ENCODE data around the gene ABCA2.

ABCA2 gene

GRCh38 chr9:137000177-137000930 is 27.7 kb downstream of the ABCA2 start:
- DNase-seq (ENCODE audit: low read depth in 2 of 2): peak in 1 of 2 donors; percentile 47

DNA sequence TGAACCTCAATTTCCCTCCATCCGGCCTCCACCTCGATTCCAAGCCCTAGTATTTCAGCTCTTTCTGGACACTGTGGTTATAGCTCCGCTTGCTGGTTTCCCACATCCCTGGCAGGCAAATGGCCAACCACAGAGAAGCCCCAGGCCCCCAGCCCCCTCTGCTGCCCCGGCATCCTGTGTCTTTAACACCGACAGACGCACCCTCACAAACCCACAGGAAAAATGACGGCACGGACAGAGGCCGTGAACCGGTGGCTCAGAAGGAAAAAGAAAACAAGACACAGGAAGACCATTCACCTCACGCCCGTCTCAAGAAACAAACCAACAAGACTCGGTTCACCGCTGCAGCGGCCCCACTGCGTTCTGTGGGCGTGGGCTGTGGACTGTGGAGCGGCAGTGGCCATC is 30.2 kb downstream of the ABCA2 start:
- DNase-seq (ENCODE audit: low read depth in 2 of 2): no peak

DNA sequence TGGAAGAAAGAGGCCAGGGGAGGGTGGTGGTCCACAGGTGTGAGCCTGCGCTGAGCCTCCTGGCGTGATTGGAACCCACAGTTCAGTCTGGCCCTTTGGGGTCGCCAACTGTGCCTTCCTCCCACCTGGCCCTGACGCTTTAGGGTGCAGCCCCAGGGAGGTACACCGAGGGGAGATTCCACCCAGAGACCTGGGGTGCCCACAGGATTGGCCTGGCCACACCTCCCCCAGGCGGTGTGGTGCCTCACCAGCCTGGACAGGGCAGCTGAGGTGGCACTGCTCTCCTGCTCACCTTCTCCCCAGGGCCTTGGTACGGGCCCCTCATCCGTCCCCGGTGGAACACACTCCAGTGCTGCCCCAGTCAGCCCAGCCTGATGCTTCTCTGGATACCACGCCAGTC is 30.7 kb downstream of the ABCA2 start:
- DNase-seq (ENCODE audit: low read depth in 2 of 2): no peak

DNA sequence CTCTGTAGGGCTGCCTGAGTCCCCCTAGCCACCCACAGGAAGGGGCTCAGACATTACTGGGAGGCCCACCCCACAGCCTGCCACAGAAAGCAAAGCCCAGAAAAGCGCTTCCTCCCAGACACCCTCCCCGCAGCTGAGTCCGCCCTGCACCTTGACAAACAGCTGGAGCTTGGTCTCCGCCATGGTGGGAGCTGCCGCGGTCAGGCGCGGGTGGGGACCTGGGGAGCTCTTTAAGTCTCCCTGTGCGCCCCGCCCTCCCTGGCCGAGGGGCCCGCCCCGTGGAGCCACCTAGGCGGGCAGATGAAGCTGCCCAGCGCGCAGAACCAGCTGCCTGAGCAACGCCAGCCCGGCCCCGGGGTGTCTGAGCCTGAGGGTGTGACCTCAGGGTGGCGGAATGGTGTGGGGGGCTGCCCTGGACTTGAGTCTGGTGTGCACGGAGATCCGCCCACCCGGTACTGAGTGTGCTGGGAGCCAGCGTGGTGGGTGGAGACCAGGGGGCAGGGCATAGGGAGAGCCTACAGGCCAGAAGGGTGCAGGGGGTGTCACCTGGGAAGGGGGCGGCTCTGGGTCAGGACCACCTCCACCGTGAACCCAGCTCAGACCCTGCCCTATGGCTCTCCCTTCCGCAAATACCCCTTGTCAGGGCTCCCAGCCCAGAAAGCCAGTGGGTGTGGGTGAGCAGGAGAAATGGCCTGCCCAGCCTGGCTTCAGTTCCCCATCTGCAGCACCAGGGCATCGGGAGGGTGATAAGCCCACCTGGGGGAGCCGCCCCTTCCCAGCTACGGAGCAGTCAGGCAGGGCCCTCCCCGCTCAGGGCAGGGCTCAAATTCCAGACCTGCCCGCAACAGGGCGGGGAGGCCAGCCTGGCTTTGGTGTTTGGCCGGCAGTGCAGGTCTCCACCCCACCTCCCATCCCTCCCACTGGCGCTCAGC is 31.4 kb downstream of the ABCA2 start, which contains the start of gene CLIC3:
Gene CLIC3, minus strand, starts transcription at position 208 of the 932 bp plus-strand sequence. Its CDS starts 25 bp downstream, at position 183.
- peak in 1 of 2 donors; percentile 24 for DNase-seq (ENCODE audit: low read depth in 2 of 2)

GRCh38 chr9:136995772-136996311 is 32.2 kb downstream of the ABCA2 start:
- no peak for DNase-seq (ENCODE audit: low read depth in 2 of 2)

DNA sequence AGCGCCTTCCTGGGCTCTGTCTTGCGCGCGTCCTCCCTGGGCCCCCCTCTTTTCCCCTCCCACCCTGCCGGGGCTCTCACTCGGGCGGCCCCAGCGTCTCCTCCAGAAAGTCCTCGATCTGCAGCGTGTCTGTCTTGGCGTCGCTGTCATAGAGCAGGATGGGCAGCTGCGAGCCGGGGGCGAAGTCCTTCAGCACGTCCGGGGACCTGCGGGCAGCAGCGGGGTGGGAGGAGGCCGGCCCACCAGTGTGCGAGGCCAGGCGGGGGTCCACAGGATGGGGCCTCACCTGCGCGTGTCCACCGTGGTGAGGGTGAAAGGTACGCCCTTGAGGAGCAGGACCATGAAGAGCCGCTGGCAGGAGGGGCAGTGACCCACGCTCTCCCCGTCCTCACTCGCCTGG is 32.7 kb downstream of the ABCA2 start:
- no peak for DNase-seq (ENCODE audit: low read depth in 2 of 2)

GRCh38 chr9:136994888-136995230 is 33.2 kb downstream of the ABCA2 start:
- DNase-seq (ENCODE audit: low read depth in 2 of 2): no peak

- no peak for DNase-seq (ENCODE audit: low read depth in 2 of 2)
These were observed 33.7 kb downstream of the ABCA2 start for GRCh38 chr9:136994180-136994887.

DNA sequence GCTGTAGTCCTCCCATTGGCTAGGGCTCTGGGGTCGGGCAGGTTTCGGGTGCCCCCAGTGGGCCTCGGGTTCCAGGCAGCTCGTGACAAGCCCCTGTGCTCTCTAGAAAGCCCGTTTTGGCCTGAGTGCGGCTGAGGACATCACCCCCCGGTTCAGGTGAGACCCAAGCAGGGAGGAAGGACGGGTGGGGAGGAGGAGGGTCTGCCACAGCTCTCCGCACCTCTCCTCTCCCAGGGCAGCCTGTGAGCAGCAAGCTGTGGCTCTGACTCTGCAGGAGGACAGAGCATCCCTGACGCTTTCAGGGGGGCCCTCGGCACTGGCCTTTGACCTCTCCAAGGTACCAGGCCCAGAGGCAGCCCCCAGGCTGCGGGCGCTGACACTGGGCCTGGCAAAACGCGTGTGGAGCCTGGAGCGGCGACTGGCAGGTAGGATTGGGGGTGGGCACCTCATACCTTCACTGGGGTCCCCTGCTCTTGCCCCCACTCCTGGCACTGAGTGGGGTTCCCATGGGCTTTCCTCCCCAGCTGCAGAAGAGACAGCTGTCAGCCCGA is 35.1 kb downstream of the ABCA2 start:
- DNase-seq (ENCODE audit: low read depth in 2 of 2): no peak

DNA sequence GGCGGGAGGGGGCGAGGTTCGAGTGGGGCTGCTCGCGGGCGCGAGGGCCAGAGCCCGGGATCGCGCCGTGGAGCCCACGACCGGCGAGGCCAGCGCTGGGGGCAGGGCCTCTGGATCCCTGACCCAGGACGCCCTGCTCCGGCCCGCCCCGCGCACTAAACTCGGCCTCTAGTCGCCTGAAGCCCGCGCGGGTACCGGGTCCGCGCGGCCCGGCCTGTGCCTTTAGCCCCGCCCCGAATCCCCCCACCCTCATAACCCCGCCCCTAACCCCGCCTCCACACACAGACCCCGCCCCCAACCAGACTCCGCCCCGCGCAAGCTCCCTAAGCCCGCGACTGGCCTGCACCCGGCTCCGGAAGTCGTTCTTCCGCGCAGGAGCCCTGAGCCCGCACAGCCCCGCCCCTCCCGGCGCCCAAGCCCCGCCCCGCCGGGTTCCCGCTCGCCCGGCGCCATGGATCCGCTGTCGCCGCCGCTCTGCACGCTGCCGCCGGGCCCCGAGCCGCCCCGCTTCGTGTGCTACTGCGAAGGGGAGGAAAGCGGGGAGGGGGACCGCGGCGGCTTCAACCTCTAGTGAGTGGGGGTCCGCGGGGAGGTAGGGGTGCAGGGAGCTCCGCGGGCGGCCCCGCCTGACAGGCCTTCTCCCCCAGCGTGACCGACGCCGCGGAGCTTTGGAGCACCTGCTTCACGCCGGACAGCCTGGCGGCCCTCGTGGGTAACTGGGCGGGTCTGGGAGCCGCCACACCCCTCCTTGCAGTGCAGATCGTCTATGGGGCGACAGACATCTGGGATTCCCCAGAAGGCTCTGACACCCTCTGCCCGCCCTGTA is 35.8 kb downstream of the ABCA2 start, which contains the start of gene PAXX:
Gene PAXX, plus strand, starts transcription at position 430 of the 826 bp plus-strand sequence. Its CDS starts 22 bp downstream, at position 452.
- peak; percentile 91 for DNase-seq (ENCODE audit: low read depth in 2 of 2)

- DNase-seq (ENCODE audit: low read depth in 2 of 2): no peak
These were observed 37.7 kb downstream of the ABCA2 start for GRCh38 chr9:136990242-136990911.

DNA sequence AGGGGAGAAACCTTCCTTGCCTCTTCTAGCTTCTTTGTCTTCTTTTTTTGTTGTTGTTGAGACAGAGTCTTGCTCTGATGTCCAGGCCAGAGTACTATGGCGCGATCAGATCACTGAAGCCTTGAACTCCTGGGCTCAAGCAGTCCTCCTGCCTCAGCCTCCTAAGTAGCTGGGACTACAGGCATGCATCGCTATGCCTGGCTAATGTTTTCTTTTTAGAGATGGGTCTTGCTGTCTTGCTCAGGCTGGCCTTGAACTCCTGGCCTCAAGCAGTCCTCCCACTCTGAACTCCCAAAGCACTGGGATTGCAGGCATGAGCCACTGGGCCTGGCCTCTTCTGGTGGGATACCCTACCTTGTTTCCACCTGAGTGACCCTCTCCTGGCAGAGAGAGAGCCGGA is 39.2 kb downstream of the ABCA2 start:
- DNase-seq (ENCODE audit: low read depth in 2 of 2): no peak

DNA sequence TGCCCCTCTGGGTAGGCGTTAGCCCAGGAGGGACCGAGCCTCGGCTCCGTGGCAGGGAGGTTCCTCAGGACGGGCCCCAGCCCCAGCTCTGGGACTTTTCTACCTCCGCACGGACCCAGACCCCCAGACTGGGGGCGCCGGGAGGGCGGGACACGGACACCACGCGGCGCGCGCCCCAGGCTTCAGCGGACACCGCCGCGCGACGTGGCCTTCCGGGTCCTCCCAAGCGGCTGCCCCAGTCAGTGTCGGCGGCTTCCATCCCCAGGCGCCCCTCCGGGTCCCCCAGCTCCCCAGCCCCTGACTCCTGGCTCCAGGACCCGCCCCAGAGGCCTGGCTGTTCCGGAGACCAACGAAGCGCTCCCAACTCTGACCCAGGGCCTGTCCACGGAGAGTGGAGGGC is 42.2 kb downstream of the ABCA2 start:
- no peak for DNase-seq (ENCODE audit: low read depth in 2 of 2)

GRCh38 chr9:136985027-136985602 is 42.9 kb downstream of the ABCA2 start:
- DNase-seq (ENCODE audit: low read depth in 2 of 2): no peak

GRCh38 chr9:136984464-136985026 is 43.5 kb downstream of the ABCA2 start:
- DNase-seq (ENCODE audit: low read depth in 2 of 2): no peak

DNA sequence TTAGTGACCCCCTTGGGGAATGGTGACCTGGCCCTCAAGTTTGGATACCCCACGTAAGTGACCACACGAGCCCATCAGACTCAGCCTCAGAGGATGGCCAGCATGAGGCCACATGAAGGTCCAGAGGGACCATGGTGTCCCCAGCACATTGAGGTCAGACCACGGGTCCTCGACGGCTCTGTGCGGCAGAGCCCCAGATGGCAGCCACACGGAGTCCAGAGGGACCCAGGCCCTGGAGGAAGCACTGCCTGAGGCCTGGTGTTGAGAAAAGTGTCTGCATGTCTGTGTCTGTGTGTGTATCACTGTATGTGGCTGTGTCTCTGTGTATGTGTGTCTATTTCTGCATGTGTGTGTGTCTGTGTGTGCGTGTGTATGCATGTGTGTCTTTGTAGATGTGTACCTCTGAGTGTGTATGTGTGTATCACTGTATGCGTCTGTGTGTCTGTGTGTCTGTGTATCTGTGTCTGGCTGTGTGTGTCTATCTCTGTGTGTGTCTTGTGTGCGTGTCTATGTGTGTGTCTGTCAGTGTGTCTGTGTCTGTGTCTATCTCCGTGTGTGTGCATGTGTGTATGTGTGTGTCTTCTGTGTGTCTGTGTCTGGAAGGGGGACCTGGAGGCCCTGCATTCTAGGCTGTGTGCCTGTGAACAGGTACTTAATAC is 44.3 kb downstream of the ABCA2 start:
- no peak for DNase-seq (ENCODE audit: low read depth in 2 of 2)

DNA sequence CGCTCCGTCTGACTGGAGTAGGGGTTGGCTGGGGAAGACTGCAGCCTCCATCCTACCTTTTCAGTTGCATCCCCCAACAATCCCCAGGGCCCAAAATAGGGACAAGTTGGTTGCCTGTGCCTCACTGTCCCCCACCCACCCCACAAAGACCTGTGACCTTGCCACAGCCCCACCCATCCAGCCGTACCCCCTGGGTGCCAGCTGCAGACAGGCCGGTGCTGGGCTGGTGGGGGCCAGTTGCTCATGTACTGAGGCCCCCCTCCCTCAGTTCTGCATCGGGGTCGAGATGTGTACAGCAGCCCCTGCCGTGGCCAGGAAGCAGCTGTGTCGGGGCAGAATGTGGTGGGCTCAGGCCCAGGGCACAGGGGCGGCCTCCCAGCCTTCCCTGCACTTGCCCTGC is 44.9 kb downstream of the ABCA2 start:
- no peak for DNase-seq (ENCODE audit: low read depth in 2 of 2)

DNA sequence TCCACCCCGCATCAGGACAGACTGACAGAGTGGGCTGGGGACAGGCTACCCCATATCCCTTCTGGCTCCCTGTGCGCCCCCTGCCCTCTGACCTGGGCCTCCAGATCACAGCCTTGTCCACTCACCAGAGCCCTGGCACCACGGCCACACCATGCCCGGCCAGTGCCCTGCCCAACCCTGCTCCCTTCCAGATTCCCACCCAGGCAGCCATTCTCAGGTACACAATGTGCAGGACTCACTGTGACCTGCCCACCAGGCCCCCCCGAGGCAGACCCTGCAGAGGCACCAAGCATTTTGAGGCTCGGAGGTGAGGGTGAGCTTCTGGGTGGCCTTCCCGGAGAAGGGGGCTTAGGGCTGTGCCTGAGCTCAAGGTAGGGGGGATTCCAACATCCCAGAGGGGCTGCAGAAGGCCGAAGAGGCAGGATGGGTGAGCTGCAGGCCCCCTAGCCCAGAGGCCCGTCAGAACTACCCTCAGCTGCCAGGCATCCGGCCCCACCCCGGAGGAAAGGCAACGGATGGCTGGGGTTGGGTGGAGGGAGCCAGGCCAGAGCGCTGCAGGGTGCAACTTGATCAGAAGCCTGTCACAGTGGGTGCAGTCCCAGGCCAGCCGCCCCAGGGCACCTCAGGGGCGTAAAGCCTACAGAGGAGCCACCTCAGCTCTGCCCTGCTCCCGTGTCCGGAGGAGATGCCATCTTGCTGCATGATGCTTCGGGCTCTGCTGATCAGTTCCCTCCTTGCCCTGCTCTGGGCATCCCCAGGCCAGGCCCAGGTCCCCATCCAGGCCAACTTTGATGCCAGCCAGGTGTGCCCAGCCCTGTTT is 45.6 kb downstream of the ABCA2 start, which contains the start of gene LCNL1:
Gene LCNL1, plus strand, starts transcription at position 762 of the 820 bp plus-strand sequence. CDS start 594 bp downstream, outside the sequence.
- no peak for DNase-seq (ENCODE audit: low read depth in 2 of 2)

Measured in stimulated activated CD8-positive, alpha-beta memory T cell treated with anti-CD3 and anti-CD28 coated beads, Interleukin-15, amount 100 ng/mL, for 48 hours (primary cell).